Measurements from ENCODE around the gene TRIO.

Gene TRIO

GRCh38 chr5:14401639-14402038 lies 258.5 kb downstream of the TRIO start:
- Histone ChIP-seq H3K9me3 (no peaks in the 10 kb centered on the region), H3K4me3 (no peak overlapping the region), H3K4me1 (peaks cover 0 to 20% (median 17%) of the 10 kb centered on the region in 4 donors), H3K36me3 (peaks cover 21 to 37% (median 23%) of the 10 kb centered on the region in 3 donors), H3K27ac (no peak overlapping the region), H3K27me3 (no peaks in the 10 kb centered on the region)
- TF ChIP-seq, protein P1, sequence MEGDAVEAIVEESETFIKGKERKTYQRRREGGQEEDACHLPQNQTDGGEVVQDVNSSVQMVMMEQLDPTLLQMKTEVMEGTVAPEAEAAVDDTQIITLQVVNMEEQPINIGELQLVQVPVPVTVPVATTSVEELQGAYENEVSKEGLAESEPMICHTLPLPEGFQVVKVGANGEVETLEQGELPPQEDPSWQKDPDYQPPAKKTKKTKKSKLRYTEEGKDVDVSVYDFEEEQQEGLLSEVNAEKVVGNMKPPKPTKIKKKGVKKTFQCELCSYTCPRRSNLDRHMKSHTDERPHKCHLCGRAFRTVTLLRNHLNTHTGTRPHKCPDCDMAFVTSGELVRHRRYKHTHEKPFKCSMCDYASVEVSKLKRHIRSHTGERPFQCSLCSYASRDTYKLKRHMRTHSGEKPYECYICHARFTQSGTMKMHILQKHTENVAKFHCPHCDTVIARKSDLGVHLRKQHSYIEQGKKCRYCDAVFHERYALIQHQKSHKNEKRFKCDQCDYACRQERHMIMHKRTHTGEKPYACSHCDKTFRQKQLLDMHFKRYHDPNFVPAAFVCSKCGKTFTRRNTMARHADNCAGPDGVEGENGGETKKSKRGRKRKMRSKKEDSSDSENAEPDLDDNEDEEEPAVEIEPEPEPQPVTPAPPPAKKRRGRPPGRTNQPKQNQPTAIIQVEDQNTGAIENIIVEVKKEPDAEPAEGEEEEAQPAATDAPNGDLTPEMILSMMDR (IDR thresholded peaks at IDR 0.05): no peak
- DNase-seq: no peak
- intact Hi-C loops (cut with DNase I; ENCODE audit: low total_unique reads): loop anchor here (10.0 kb wide), 1 partner anchor 243 kb away; no protein-coding TSS in a partner anchor

GRCh38 chr5:14402424-14402823 lies 259.3 kb downstream of the TRIO start:
- H3K4me3 ChIP-seq: no peak overlapping the region
- H3K36me3 ChIP-seq: peaks cover 26 to 39% (median 29%) of the 10 kb centered on the region in 3 donors
- H3K9me3 ChIP-seq: no peaks in the 10 kb centered on the region
- no peaks in the 10 kb centered on the region for H3K27me3 ChIP-seq
- DNase-seq: no peak
- no peak overlapping the region for H3K27ac ChIP-seq
- peaks cover 0 to 15% (median 10%) of the 10 kb centered on the region in 4 donors for H3K4me1 ChIP-seq
- TF ChIP-seq, protein P1 (IDR thresholded peaks at IDR 0.05): no peak
- intact Hi-C loops (cut with DNase I; ENCODE audit: low total_unique reads): loop anchor here (10.0 kb wide), 1 partner anchor 242 kb away; no protein-coding TSS in a partner anchor

- TF ChIP-seq, protein P1 (IDR thresholded peaks at IDR 0.05): no peak
Measured at GRCh38 chr5:14404780-14405179, 261.6 kb downstream of the TRIO start.

DNA sequence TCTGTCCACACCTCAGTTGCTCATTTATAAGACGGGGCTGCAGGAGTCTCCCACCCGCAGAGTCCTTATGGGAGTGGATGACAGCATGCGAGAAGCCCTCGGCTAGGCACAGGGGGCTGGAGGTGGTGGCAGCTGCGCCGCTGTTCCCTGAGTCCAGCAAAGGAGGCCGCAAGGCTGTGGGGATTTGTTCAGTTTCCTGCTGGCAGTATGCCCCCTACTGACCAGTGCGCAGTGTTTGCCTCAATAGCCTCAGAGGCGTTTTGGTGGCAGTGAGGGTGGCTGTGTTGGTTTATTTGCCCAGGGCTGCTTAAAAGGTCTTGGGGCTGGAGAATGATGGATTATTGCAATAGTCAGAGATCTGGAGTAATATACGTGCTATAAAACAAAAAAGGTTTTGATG lies 262.1 kb downstream of the TRIO start:
- peaks cover 35 to 67% (median 53%) of the 10 kb centered on the region in 3 donors for H3K36me3 ChIP-seq
- DNase-seq: no peak
- TF ChIP-seq, protein P1 (IDR thresholded peaks at IDR 0.05): no peak
- no peak overlapping the region for H3K27ac ChIP-seq
- H3K9me3 ChIP-seq: no peaks in the 10 kb centered on the region
- no peaks in the 10 kb centered on the region for H3K27me3 ChIP-seq
- no peak overlapping the region for H3K4me3 ChIP-seq
- peaks cover 0 to under 1% (median 0%) of the 10 kb centered on the region in 4 donors for H3K4me1 ChIP-seq
- intact Hi-C loops (cut with DNase I; ENCODE audit: low total_unique reads): loop anchor here (10.0 kb wide), 1 partner anchor 240 kb away; no protein-coding TSS in a partner anchor

More at GRCh38 chr5:14404780-14405179, 261.6 kb downstream of the TRIO start:
- Histone ChIP-seq H3K4me1 (peaks cover 0 to 5% (median 0%) of the 10 kb centered on the region in 4 donors), H3K27me3 (no peaks in the 10 kb centered on the region), H3K36me3 (peaks cover 35 to 62% (median 50%) of the 10 kb centered on the region in 3 donors), H3K4me3 (no peak overlapping the region), H3K27ac (no peak overlapping the region), H3K9me3 (no peaks in the 10 kb centered on the region)
- intact Hi-C loops (cut with DNase I; ENCODE audit: low total_unique reads): loop anchor here (10.0 kb wide), 1 partner anchor 240 kb away; no protein-coding TSS in a partner anchor
- DNase-seq: no peak

GRCh38 chr5:14405706-14406553 lies 262.8 kb downstream of the TRIO start:
- DNase-seq: no peak
- Histone ChIP-seq H3K36me3 (peaks cover 32 to 69% (median 49%) of the 10 kb centered on the region in 3 donors), H3K27ac (no peak overlapping the region), H3K27me3 (no peaks in the 10 kb centered on the region), H3K4me1 (no peaks in the 10 kb centered on the region), H3K9me3 (no peaks in the 10 kb centered on the region), H3K4me3 (no peak overlapping the region)
- intact Hi-C loops (cut with DNase I; ENCODE audit: low total_unique reads): loop anchor here (10.0 kb wide), 1 partner anchor 239 kb away; no protein-coding TSS in a partner anchor
- TF ChIP-seq, protein P1 (IDR thresholded peaks at IDR 0.05): no peak
